Stimulated activated CD4-positive, alpha-beta T cell treated with anti-CD3 and anti-CD28 coated beads, Interleukin-2, amount 100 ng/mL, for 24 hours (primary cell): ENCODE data around the gene TCERG1L.
A peak's percentile ranks its signal among the peaks of the same experiment; 100 is the strongest.
"Not testable (repeated sequence)": the region's sequence is repeated elsewhere in the genome, so short reads cannot be mapped to it uniquely, and the experiment has no call there.

Experiments used
- DNase-seq, 2 donors: peaks; one replicate each; pipeline ENCODE4 v3.0.0-alpha.2; 2020

Gene TCERG1L, protein sequence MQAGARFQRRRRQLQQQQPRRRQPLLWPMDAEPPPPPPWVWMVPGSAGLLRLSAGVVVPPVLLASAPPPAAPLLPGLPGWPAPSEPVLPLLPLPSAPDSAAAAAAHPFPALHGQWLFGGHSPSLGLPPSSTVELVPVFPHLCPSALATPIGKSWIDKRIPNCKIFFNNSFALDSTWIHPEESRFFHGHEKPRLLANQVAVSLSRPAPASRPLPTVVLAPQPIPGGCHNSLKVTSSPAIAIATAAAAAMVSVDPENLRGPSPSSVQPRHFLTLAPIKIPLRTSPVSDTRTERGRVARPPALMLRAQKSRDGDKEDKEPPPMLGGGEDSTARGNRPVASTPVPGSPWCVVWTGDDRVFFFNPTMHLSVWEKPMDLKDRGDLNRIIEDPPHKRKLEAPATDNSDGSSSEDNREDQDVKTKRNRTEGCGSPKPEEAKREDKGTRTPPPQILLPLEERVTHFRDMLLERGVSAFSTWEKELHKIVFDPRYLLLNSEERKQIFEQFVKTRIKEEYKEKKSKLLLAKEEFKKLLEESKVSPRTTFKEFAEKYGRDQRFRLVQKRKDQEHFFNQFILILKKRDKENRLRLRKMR

GRCh38 chr10:131311661-131312477, at the start of gene TCERG1L:
TSS of gene TCERG1L (minus strand) at chr10:131311721. CDS start at chr10:131311635, 86 bp downstream.
- peak in 1 of 2 donors; percentile 46 for DNase-seq

DNA sequence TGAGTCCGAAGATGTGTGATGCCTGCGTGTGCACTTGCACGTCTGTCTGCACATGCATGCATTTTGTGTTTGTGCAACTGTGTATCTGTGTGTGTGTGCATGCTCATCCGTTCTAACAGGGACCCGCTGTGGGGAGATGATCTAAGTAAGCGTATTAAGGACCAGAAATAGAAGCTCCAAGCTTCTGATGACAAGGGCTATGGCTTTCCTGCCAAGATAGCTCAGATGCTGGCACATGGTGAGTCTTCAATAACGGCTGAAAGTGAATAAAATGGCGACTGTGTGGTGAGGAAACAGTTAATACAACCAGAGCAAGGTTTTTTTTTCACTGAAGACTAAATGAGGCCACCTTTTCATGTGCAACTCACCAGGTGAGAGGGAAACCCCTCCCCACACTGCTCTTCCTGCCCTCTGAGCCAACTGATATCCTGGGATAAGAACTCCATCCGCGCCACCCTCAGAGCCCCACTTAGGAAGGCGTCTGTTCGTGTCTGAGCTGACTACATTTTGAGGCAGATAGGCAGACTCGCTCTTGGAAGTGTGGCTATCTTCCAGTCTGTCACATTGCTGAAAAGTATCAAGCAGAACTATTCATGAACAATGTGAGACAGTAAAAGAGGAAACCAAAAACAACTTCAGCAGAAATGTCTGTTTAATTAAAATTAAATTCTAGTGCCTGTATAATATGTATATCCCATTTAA, 47.4 kb upstream of the TCERG1L start:
- no peak for DNase-seq

DNA sequence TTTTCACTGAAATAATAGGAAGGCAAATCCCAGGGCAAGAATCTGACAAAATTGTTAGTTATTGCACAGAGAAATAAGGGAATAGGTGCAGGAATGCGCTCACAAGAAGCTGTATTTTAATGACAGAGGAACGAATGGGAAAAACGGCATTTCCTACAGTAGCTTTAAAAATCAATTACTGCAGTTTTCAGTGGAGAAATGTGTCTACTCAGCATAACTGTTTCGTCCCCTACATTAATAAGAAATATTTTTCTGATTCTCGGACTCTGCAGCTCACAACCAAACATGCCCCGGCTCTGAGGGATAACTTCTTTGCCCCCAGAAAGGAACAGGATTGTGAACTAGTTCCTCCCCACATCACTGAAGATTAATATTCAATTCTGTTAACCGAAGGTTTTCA, 44.9 kb upstream of the TCERG1L start:
- no peak for DNase-seq

GRCh38 chr10:131355881-131356280, 44.4 kb upstream of the TCERG1L start:
- DNase-seq: no peak

DNA sequence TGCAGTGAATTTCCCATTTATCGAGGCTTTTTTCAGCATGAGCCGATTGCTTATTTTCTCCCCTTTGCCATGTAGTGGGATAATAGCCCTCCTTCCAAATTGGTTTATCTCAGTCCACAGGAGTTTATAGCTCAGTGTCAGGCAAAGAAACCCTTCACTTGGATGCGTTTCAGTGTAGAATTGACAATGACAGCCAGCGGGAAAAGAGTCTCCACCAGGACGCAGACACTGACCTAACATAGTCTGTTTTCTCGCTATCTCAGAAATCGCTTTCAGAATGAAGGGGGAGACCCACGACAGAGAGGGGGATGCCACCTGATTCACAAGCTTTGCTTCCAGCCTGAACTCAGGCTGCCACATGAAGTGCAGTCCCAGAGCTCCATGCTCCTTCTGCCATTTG, 43.5 kb upstream of the TCERG1L start:
- no peak for DNase-seq

DNA sequence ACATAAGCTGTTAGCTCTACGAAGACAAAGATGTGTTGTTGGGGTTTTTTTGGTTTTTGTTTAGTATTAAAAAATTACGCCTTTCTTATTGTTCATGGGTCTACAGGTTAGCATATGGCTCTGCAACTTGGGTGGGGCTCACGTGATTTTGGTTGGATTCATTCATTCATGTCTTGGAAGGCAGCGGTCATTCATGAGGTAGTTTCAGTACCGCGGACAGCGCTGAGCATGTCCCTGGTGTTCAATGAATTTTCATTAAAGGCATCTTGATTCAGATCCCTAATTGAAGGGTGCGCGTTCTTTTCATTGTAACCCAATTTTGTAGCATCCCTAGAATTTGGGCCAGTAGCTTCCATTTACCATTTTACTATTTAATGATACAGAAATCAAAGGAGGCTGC, 42.9 kb upstream of the TCERG1L start:
- no peak for DNase-seq

- no peak for DNase-seq
These were observed 41.3 kb upstream of the TCERG1L start for GRCh38 chr10:131352765-131353290.

DNA sequence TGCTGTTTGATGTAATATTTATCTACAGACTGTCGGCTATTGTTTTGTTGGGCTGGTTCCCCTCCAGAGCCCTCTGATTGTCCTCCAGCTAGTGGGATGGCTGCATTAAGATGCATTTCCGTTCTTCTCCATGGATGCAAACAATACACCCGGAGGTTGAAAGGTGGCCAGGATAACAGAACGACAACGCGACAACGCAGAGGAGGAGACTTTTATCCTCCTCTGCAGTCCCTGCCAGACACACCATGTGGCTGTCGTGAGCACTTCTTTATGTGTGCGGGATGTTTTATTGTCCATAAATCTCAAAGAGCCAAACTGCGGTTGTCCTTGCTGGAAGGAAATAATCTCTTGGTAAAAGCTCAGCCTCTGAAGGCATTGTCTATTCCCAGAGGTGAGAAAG, 39.1 kb upstream of the TCERG1L start:
- DNase-seq: no peak

- no peak for DNase-seq
These were observed 38.7 kb upstream of the TCERG1L start for GRCh38 chr10:131350245-131350644.

DNA sequence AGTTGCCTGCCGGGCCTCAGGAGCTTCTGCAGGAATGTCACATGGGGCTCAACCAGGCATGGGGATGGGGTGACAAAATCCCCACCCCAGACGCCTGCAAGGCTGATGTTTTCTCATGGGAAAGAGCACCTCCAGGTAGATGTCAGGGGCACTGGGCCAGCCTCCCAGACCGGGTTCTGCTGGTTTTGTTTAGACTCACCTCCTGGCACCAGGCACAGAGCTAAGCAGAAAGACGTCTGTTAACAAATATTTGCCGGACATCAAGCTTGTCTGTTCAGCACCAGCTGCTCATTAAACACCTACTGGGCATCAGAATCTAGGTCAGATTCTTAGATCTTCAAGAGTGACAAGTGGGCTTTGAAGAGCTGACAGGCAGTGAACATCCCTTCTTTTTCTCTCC, 34.9 kb upstream of the TCERG1L start:
- DNase-seq: no peak

GRCh38 chr10:131345691-131346090, 34.2 kb upstream of the TCERG1L start:
- DNase-seq: no peak

- no peak for DNase-seq
These were observed 33.2 kb upstream of the TCERG1L start for GRCh38 chr10:131344747-131345146.

DNA sequence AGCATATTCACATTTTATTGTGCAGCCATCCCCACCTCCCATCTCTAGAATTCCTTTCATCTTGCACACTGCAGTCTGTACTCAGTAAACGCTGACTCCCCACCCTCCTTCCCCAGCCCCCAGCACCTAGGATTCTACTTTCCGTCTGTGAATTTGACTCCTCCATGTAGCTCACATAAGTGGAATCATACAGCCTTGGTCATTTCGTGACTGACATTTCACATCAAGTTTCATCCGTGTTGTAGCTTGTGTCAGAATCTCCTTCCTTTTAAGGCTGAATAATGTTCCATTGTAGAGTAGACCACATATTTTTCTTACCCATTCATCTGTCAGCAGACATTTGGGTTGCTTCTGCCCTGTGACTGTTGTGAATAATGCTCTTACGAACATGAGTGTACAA, 26.2 kb upstream of the TCERG1L start:
- no peak for DNase-seq

- DNase-seq: no peak
These were observed 21.3 kb upstream of the TCERG1L start for GRCh38 chr10:131332821-131333220.

DNA sequence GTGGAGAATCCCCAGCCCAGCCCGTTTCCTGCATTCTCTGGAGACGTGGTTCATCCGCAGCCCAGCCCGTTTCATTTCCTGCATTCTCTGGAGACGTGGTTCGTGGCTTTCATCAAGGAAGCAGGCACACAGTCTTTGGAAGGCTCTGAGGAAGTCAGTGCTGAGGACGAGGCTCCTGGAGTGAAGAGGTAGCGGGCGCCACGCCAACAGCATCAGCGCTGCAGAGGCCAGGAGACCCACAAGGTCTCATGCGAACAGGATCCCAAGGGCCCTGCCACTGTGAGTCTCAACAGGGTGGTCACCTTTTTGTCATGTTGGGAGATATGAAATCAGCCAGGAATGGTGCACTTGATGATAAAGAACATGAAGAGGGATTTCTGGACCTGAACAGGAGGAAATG, 12.4 kb upstream of the TCERG1L start:
- no peak for DNase-seq

GRCh38 chr10:131323025-131323424, 11.5 kb upstream of the TCERG1L start:
- DNase-seq: no peak

DNA sequence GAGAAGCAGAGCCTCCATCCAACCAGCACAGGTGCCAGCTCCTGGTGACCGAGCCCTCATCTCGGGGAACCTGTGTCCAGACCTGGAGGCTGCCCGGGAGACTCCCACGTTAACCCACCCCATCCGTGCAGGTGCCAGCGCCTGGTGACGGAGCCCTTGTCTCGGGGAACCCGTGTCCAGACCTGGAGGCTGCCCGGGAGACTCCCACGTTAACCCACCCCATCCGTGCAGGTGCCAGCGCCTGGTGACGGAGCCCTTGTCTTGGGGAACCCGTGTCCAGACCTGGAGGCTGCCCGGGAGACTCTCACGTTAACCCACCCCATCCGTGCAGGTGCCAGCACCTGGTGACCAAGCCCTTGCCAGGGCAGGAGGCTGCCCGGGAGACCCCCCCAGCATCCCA, 11.1 kb upstream of the TCERG1L start:
- not testable (repeated sequence) for DNase-seq

DNA sequence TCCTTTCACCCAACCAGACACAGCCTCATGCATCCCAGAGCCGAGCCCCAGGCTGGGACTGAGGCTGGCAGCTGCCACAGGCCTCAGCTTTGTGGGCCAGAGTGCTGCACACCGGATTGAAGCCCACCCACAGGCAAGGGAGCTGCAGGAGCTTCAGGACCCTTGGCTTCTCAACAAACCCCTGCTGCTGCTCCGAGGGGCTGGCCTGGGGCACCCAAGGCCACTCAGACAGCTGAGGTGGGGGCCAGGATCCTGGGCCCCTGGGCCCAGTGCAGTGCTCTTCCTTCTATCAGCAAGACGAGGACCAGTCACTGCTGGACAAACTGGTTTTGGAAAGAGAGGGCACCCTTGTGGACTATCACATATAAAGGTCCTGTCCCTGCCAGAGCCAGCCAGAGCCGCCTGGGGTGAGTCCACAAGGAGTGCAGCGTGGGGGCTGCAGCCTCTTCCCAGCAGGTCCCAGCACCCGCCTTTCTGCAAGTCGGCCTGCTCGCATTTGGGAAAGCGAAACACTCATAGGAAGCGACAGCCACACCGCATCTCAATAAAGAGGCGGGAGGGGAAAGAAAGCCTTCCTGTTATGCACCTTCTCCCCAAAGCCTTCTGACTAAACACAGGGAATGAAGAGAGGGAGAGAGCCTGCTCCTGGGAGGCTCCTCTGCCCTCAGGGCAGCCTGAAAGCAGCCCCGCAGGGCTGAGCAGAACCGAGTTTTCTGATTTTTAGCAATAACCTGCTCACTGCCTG, 9.5 kb upstream of the TCERG1L start:
- no peak for DNase-seq

- DNase-seq: no peak
These were observed 7.3 kb upstream of the TCERG1L start for GRCh38 chr10:131318814-131319213.

DNA sequence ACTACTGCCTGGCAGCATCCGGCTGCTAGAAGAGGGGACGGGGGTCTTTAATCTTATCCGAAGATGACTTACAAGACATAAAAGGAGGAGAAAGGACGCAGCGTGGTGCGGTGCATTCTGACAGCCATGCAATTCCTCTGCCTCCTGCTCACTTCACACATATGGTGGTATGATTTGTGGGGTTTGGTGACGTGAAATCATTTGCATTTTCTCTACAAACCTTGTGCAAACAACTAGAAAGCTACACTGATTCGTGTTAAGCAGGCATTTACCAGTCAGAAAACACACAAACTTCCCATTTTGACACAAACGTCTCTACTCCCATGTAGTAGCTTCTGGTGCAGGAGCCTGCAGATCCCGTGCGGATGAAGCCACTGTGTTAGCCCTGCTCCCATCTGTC, 6.8 kb upstream of the TCERG1L start:
- no peak for DNase-seq

DNA sequence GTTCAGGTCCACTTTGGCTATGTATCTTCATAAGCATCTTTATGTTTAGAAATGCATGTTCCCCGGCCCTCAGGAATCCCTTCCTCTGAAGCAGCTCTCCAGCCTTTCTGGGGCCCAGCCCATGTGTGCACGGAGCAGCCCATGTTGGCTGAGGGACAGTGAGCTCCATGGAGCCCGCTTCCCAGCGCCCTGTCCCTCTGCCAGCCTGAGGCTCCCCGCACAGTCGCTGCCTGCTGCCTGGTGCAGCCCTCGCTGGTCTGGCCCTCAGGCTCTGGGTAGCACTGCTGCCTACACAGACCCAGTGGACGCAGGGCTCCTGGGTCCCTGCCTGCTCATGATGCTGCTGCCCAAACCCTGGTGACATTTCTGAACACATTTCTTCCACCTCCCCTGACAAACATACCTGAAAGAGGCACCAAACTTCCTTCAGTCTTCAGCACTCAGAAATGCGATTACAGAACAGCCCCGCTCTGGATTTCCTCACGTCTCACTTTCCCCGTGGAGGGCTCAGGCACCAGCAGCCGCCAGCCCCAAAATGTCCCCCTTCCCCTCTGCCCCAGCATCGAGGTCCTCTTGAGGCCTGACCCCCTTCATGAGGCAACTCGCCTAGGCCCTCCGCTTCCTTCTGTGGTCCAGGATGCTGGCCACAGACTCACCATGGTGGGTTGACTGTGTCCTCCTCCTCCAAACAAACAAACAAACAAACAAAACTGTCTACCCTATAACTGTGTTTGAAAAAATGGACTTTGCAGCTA, 5.0 kb upstream of the TCERG1L start:
- no peak for DNase-seq
